VCaP (cell line): ENCODE measurements around the gene MELTF.

Experiments used
- H3K27ac ChIP-seq: fragments of 450-650 bp; 2 replicates; pipeline ENCODE4 v1.5.1; 2017
- CTCF ChIP-seq: fragments of 450-650 bp; conservative IDR thresholded peaks from 2 replicates; pipeline ENCODE4 v1.5.1; 2017; ENCODE audit warnings: mild to moderate bottlenecking, moderate library complexity

The MELTF gene

GRCh38 chr3:197006860-197007259 is 22.8 kb downstream of the MELTF start:
- H3K27ac ChIP-seq: no peak overlapping the region
- TF ChIP-seq CTCF: no peak

GRCh38 chr3:197006446-197006845 is 23.2 kb downstream of the MELTF start:
- TF ChIP-seq CTCF: no peak
- H3K27ac ChIP-seq: no peak overlapping the region

GRCh38 chr3:197003461-197004385 is 25.9 kb downstream of the MELTF start:
- peak overlapping the region; percentile 87 for H3K27ac ChIP-seq
- TF ChIP-seq CTCF: no peak

- H3K27ac ChIP-seq: peak overlapping the region; percentile 87
- peak; percentile 92 for TF ChIP-seq CTCF
These were observed 26.7 kb downstream of the MELTF start for GRCh38 chr3:197002701-197003454.

GRCh38 chr3:197001972-197002700 is 27.5 kb downstream of the MELTF start:
- peak overlapping the region; percentile 87 for H3K27ac ChIP-seq
- no peak for TF ChIP-seq CTCF

GRCh38 chr3:197001106-197001971 is 28.3 kb downstream of the MELTF start:
- H3K27ac ChIP-seq: peak overlapping the region; percentile 87; the same call in 1 of the 2 replicates
- TF ChIP-seq CTCF: no peak
